GM04503 (cell line): Measurements from ENCODE around the gene TSHR.

Source experiments
- DNase-seq: peaks from one replicate; pipeline ENCODE4 v3.0.0-alpha.2; 2012; ENCODE audit warnings: low read depth

Gene TSHR

DNA sequence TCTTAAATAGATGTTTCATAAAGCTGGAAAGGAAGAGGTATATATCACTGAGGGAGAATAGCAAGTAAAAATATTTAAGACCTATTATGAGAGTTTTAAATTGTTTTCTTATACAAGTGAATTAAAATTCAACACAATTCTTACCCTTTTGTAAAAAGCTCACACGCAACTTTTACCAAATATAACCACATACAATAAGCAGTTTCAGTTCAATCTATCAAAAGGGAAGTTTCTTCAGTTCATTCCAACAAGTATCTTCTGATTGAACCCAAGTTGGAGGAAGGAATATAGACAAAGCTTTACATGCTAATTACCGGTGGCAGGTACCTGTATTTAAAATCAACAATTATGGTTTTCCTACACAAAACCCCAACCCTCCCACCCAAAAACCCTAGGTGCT lies 224.2 kb downstream of the TSHR start:
- no peak for DNase-seq

DNA sequence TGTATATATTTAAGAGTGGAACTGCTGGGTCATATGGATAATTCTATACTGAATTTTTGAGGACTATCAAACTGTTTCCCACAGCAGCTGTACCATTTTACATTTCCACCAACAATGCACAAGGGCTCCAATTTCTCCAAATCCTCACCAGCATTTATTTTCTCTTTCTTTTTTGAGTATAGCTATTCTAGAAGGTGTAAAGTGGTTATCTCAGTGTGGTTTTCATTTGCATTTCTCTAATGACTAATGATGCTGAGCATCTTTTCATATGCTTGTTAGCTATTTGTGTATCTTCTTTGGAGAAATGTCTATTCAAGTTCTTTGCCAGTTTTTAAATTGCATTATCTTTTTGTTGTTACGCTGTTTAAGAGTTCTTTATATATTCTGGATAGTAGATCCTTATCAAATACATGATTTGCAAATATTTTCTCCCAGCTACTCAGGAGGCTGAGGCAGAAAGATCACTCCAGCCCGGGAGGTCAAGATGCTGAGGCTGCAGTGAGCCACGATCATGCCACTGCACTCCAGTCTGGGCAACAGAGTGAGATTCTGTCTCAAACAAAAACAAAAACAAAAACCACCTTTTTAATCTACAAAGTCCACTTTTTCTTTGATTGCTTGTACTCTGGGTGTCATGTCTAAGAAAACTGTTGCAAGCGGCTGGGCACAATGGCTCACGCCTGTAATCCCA lies 232.6 kb downstream of the TSHR start:
- no peak for DNase-seq

DNA sequence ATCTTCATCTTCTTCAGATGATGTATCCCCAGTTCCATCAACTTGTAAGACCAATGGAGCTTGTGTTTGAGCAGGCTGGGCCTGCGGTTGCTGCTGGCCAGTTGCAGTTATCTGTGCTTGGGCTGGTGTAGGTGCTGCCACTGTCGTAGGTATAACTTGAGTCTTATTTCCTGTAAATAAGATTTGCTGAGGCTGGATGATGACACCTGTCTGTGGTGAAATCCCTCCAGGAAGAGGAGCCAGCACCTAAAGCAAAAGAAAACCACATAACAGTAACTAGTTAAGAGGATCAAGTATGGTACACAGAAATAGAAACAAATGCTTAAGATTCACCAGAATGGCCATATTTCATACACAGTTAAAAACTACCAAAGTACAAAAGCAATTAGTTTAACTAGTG lies 237.2 kb downstream of the TSHR start:
- no peak for DNase-seq

DNA sequence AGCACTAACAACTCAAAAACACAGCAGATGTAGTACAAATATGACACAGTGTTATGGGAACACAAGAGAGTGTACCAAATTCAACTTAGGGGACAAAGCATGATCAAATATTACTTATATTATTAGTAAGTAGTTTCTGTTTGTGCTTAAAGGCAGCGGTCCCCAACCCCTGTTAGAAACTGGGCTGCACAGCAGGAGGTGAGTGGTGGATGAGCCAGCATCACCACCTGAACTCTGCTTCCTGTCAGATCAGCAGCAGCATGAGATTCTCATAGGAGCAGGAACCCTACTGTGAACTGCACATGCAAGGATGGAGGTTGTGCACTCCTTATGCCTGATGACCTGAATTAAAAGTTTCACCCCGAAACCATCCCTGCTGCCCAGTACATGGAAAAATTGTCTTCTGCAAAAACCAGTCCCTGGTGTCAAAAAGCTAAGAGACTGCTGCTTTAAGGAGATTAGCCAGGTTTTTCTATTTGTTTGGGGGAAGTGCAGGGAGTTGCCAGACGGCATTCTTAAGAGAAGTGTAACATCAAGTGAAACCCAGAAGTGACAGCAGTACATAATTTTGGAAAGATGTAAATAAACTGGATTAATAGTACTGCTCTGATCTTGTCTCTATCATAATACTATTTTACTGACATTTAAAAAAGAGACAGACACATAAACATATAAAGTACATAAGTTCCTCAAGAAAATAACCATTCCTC lies 238.7 kb downstream of the TSHR start:
- DNase-seq = no peak
